NT2/D1 (cell line): Measurements from ENCODE around the gene KRTAP10-3.

Experiments used
- SUZ12 ChIP-seq: IDR thresholded peaks from 2 replicates; pipeline ENCODE4 v1.6.1; 2011; ENCODE audit not compliant: insufficient read length, insufficient read depth; ENCODE audit errors: extremely low read depth
- YY1 ChIP-seq: IDR thresholded peaks from 2 replicates; pipeline ENCODE4 v1.6.1; 2011; ENCODE audit not compliant: insufficient read length, insufficient read depth
- ZNF274 ChIP-seq: IDR thresholded peaks from 2 replicates; pipeline ENCODE4 v1.6.1; 2011; ENCODE audit warnings: mild to moderate bottlenecking, low read depth, low read length

GRCh38 chr21:44564886-44565598 is 6.4 kb upstream of the KRTAP10-3 start:
- TF ChIP-seq YY1, result no peak
- no peak for TF ChIP-seq ZNF274
- no peak for TF ChIP-seq SUZ12
